Left forelimb (tissue), 1 donor: Measurements from ENCODE around the gene TBC1D22A.

Experiments used
- DNase-seq: peaks from one replicate; pipeline ENCODE4 v3.0.0-alpha.2; 2018; ENCODE audit warnings: low spot score

The TBC1D22A gene

DNA sequence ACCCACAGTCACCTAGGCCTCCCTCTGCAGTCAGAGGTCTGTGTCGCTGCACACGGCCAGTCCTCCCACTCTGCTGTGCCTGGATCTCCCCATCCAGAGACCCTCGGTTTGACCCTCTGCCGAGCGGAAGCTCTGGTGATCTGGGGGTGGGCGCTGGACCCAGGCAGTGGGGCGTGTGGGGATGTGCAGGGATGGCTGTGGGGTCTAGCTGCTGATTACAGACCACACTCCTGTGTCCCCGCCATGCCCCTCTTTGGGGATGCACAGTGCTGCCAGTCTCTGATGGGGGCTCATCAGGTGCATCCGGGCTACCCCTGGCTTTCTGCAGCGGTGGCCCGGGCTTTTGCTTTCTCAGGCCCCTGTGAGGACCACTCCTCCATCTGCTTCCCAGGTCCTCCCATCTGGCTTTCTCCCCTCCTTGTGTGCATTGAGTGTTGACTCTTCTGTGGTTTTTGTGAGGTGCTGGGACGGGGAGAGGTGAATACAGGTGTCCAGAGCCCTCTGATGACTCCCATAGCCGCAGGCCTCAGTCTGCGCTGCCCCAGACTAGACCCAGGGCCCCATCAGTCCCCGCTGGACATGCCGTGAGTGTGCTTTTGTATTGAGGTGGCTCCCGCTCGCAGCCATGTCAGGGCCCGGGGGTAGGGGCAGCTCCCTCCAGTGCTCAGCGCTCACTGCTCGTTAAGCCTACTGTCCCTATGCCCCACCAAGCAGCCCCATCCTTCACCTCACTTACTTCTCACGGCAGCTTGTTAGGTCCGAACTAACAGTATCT lies 251.6 kb downstream of the TBC1D22A start:
- no peak for DNase-seq

DNA sequence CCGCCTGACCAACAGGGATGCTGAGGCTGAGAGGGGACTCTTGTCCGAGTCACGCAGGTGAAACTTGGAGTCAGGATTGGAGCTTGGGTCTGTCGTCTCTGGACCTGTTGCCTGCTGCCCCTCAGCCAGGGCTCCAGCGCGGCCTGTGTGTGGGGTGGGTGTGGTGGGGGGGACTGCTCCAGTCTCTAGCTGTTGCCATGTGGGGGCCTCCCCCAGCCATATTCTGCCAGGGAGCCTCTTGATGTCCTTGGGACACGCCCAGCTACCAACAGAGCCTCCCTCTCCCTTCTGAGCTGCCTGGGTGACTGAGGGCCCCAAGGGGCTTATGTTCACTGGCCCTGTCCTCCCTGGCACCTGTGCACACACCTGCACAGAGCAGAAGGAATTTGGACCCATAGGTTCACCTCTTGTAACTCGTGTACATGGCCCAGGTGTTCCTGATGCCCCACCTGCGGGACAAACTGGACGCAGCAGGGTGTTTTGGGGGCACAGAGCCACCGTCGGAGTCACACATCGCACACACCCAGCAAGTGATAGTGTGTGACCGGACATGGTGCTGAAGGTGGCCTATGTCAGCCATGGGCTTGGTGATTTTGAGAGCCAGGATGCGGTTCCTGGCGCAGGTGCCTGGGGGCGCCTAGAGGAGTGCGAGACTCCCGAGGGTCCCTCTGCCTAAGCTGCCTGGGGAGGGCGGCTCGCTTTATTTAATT lies 252.3 kb downstream of the TBC1D22A start:
- DNase-seq, result no peak

GRCh38 chr22:47015589-47016178 lies 253.2 kb downstream of the TBC1D22A start:
- DNase-seq, result no peak

- DNase-seq, result no peak
These were observed 254.2 kb downstream of the TBC1D22A start for GRCh38 chr22:47016631-47017030.

DNA sequence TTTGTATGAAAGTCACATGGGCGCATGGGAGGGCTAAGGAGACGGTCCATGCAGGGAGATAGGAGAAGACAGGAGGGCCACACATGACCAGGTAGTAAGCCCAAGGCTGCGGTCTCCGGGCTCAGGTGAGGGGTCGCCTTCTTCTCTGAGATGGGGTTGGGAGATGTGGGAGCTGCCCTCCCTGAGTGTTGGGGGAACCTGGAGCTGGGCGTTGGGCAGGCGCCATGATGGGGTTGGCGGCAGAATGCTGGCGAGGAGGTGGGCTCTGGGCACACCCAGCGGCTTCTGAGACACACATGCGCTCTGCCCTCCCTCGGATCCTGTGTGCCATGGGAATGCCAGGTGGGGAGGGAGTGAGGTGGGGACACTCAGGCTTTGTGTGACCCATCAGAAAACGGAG lies 254.8 kb downstream of the TBC1D22A start:
- DNase-seq, result no peak

DNA sequence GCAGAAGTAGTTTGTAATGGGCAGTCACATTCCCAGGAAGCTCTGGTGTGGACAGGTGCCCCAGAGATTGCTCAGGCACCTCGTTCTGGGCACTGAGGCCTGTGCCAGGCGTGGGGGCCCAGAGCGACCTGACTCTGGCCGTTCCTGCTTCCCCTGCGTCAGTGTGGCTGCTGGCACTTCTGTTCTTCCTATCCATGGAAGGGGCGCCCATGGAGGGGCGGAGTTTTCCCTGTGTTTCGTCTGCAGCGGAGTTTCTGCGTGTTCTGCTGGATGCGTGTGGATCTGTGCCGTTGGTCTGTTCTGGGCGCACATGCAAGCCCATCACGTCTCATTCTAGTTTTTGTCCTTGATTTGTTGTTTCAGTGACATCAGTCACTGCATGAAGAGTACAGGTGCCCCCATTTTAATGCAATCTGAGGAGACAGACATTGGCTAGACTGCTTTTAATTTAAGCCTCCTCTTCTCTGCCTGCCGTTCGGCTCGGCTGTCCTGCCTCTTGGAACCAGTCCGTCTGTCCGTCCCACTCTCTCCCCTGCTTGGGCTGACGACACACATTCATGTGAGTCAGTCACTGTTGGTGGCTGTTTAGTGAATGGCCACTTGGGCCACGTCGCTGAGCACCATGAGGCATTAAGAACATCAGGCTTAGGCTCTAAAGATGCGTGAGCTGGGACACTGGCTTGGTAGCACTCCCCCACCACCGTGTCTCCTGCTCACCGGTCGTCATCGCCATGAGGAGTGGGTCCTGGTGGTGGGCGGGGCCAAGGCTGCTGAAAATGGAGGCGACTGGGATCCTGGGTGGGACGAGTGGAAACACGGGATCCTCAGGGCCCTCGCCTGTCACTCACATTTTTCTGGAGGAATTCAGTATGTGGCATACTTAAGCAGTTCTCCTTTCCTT lies 255.8 kb downstream of the TBC1D22A start:
- DNase-seq, result no peak

- no peak for DNase-seq
These were observed 256.8 kb downstream of the TBC1D22A start for GRCh38 chr22:47019012-47019790.

DNA sequence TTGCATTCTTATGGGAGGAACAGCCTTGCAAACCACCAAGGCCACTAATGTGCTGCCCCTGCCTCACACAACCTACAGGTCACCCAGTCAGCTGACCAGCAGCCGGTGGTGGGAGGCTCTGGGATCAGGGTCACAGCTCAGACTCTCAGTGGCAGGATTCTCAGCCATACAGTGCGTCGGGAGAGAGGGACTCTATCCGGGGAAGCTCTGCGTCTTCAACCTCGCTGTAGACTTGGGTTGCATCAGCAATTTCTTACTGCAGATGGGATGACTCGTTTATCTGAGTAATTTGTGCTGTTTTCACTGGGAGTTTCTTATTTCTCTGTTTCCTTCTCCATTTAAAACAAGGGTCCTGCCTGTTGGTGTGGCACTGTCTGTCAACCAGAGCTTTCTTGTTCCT lies 257.7 kb downstream of the TBC1D22A start:
- DNase-seq, result no peak

DNA sequence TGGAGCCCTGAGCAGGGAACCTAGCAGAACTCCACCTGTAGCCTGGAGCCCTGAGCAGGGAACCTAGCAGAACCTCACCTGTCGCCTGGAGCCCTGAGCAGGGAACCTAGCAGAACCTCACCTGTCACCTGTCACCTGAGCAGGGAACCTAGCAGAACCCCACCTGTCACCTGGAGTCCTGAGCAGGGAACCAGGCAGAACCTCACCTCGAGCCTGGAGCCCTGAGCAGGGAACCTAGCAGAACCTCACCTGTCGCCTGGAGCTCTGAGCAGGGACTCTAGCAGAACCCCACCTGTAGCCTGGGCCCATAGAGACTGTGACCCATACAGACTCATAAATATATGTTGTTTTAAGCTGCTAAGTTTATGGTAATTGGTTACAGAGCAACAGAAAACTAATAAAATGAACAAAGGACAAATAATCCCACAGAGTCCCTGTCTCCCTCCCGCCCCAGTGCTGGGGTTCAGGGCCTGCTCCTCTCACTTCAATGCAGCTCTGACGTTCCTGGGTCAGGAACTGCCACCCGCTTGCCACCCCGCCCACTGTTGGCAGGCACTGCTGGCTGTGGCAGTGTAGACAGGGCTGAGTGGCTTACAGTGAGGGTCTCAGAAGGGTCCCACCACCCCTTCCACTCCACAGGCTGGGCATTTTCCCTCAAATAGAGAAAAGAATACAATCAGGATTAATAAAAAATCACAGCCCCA lies 259.1 kb downstream of the TBC1D22A start:
- no peak for DNase-seq

- DNase-seq, result no peak
These were observed 259.6 kb downstream of the TBC1D22A start for GRCh38 chr22:47022075-47022473.

DNA sequence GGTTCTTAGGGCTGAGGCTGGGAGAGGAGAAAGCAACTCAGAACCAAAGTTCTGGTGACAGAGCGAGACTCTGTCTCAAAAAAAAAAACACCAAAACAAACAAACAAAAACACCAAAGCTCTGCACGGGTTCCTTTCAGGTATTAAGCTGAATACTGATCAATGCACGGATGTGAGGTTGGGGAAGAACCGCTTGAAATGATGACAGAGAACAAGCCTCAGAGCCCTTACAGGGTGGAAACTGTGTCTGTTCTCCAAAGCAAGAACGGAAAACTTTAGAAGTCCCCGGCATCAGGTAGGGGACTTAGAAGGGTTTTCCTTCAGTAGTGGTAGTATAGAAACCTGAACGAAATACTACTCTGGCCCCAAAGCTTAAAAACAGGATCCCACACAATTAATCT lies 260.0 kb downstream of the TBC1D22A start:
- DNase-seq, result no peak

DNA sequence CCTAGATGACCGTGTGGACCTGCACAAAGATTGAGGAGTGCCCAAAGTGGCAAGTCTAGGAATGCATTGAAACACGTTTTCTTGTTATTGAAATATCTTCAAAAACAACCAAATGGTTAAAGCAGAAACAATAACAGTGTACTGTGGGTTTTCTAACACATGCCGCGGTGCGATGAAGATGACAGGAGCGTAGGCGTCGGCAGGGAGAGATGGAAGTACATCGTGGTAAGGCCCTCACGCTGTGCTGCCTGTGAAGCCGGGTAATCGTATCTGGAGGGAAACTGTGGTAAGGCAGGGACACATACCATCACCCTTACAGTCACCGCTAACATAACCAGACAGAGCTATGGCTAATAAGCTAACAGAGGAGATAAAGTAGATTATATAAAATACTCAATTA lies 261.4 kb downstream of the TBC1D22A start:
- no peak for DNase-seq

GRCh38 chr22:47027766-47028165 lies 265.3 kb downstream of the TBC1D22A start:
- DNase-seq, result no peak

DNA sequence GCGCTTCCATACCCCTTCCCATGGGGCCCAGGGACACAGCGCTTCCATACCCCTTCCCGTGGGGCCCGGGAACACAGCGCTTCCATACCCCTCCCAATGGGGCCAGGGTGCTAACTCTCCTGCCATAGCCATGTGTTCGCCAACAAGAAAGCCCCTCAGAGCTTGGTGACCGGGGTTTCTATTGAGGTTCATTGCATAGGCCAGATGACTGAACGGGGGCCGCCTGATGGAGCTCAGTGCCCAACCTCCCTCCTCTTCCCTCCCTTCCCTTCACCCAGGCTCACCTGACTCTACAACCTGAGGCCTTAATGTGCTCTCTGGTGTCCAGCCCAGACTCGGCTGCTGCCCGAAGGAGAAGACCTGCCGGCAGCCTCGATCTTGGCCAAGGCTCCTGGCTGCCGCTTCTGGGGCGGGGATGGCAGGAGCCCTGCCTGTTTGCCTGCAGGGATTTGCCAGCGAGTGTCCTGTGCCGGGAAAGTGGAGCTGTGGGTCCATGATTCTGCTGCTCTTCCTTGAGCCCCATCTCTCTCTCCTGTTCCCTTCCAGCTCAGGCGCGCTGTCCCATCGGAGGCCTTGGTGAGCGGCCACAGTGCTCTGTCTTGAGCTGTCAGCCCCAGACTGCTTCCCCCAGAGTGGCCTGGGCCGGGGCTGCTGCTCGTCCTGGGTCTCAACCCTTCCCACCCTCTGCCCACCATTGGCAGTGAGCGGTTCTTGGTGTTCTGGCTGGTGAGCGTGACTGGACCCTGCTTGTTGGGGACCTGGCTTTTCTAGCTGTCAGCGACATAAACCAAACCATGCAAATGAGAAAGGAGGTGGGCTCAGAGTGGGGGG lies 267.0 kb downstream of the TBC1D22A start:
- DNase-seq, result no peak

DNA sequence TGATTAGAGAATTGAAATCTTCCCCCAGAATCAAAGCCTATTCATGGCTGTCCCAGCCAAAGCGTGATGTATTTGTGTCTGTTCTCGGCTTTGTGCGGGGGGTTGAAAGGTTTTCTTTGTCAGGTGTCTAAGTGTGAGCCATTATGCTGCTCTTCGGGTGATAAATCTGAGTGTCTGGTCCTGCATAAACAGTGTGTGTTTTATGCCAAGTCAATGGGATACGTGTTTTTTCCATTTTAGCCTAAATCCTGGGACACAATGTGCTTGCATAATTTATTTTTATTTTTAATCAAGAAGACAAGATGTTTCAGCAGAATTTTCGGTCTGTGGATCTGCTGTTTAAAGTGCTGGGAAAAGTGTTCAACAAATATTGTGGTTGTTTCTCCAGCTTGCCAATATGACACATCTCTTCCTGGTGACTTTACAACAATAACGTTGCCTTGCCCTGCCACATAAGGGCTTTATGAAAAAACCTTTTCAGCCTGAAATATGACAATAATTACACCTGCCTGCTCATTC lies 267.8 kb downstream of the TBC1D22A start:
- no peak for DNase-seq

DNA sequence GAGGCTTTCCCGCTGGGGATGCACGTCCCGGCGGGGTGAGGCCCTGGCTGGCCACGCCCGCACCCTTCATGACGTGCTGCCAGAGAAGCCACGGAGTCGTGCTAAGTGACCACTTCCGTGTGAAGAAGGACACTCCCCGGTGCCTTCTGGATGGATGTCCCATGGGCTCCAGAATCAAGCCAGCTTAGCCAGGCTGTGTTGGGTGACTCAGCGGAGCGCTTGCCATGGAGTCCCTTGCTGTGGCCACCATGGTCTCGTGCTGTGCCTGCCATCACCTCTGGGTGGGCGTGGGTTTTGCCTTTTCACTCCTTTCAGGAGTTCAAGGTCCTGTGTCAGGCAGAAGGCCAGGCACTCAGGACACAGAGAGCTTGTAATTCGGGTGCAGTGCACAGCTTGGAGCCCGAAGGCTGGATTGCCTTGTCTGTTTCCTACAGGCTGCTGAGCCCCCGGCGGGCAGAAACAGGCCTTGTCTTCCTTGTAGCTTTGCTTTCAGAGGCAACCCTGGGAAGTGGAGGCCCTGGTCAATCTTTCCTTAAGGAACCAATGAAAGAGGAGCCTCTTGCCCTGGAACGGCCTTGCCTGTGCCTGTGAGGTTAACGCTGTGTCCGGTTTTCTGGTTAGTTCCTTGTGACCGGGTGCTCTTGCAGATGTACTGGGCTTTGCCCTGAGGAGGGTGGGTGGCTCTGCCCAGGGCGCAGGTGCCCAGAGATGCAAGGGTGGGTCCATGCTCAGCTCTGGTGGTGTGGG lies 268.6 kb downstream of the TBC1D22A start:
- no peak for DNase-seq

- no peak for DNase-seq
These were observed 269.1 kb downstream of the TBC1D22A start for GRCh38 chr22:47031628-47031915.

- no peak for DNase-seq
These were observed 269.9 kb downstream of the TBC1D22A start for GRCh38 chr22:47032091-47032943.
